NT2/D1 (cell line): ENCODE measurements around the gene NELFB.

Experiments
- SUZ12 ChIP-seq: IDR thresholded peaks from 2 replicates; pipeline ENCODE4 v1.6.1; 2011; ENCODE audit not compliant: insufficient read length, insufficient read depth; ENCODE audit errors: extremely low read depth
- YY1 ChIP-seq: IDR thresholded peaks from 2 replicates; pipeline ENCODE4 v1.6.1; 2011; ENCODE audit not compliant: insufficient read length, insufficient read depth
- ZNF274 ChIP-seq: IDR thresholded peaks from 2 replicates; pipeline ENCODE4 v1.6.1; 2011; ENCODE audit warnings: mild to moderate bottlenecking, low read depth, low read length

- no peak for TF ChIP-seq YY1
- TF ChIP-seq ZNF274, result no peak
- TF ChIP-seq SUZ12, result no peak
These were observed 20.2 kb upstream of the NELFB start for GRCh38 chr9:137234758-137235423.
